HT-29 (cell line): Measurements from ENCODE around the gene NUDT22. TPM values are rescaled to one million over a fixed set of nuclear protein-coding genes. Genes with fewer than 3 reads are reported as not detected.

Source experiments
- DNase-seq: peaks from one replicate; pipeline ENCODE4 v3.0.0-alpha.2; 2015; ENCODE audit warnings: low spot score
- total RNA-seq: library from RNA; depleted of rRNA; stranded (reverse); fragments of >200 nt; shearing (Covaris generic); gene quantifications from 2 replicates; pipeline ENCODE4 v1.2.3, GENCODE V29; 2014

NUDT22 gene
- total RNA-seq, 1 experiment from 2014 or later, result 226 TPM

DNA sequence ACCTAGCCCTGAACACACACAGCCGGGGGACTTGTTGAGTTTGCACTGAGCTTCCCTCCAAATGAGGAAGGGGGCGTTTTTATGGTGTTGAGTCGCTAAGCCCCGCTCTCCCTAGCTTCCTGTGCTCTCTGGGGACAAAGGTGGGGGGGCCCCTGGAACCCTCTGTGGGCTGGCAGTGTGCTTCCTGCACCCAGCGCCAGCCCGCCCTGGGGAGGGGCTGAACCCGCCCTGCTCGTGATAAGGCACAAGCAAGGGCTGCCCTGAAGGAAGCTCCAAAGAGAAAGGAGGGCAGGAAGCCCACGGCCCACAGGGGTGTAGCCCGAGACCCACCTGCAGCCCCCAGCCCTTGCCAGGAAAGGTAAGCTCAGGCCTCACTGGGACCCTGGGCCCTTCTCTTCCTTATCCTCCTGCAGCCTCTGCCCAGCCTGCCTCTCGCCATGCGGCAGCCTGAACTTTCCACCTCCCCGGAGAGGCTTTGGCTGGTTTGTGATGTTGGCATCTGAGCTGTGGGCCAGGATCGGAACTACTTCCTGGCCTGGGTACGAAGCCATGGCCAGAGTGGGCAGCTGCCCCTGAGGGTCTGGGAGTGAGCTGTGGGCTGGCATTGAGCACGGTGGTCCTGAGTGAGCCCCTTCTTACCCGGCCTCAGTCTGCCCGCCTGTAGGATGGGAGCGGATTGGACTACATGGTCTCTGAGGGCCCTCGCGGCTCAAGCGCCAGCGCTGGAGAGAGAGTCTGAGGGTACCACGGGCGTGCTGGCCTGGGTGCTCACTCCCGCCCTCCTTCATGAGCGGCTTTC is 19.4 kb upstream of the NUDT22 start, which contains the start of gene FERMT3:
FERMT3 (plus strand) TSS at position 265 of the 799 bp plus-strand sequence. CDS start 644 bp downstream, outside the sequence.
- peak; percentile 41 for DNase-seq

DNA sequence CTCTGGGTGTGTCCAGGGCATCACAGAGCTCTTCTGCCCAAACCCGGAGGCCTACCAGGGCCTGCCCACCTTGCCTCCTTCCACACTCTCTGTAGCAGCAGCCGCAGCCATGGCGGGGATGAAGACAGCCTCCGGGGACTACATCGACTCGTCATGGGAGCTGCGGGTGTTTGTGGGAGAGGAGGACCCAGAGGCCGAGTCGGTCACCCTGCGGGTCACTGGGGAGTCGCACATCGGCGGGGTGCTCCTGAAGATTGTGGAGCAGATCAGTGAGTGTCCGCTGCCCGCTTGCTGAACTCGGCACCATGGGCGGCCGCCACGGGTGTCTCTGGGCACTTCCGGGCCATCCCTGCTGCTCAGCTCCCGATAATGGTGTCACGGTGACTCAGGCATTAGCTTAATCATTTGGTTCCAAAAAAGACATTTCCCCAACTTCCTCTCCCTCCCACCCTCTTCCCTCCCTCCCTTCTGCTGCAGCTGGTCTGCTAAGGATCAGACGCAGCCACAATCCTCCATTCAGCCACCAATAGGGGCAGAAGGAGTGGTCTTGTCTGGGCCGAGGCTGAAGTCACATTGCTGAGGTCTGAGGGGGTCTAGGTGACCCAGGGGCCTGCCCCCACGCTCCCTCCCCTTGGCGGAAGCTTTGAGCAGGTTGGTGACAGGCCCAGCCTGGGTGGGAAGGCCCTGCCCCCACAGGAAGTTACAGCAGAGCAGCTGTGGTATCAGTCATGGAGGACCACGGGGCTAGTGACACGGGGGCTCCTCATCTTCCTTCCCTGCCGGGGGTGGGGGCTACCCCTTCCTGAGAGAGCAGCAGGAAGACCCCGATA is 18.6 kb upstream of the NUDT22 start:
- DNase-seq, result no peak

DNA sequence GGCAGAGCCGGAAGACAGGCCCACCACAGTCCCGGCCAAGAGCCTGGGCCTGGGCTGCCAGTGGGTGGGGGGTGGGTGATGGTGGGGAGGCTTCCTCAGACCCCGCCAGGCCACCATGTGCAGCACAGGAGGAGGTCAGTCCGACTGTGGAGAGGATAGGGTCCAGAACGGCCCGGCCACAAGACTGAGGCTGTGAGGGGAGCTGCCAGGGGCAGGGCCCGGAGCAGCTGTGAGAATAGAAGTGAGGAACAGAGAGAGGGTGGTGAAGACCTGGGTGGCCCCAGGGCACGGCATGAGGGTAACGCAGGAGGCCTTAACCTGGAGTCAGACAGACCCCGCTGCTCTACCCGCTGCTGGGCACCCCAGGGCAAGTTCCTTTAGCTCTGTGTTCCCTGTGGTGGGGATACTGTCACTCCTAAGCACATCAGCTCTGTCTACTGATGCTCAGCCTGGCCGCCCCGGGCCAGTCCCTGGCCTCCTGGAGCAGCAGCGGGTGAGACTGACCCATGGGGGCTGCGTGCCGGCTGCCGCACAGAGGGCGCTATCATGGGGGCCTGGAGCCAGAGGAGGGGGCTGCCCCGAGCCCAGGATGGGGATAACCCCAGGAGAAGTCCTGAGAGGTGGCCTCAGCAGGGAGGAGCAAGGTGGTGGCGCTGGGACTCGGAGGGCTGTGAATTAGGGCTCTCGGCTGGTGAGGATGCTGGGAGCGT is 17.8 kb upstream of the NUDT22 start:
- no peak for DNase-seq

DNA sequence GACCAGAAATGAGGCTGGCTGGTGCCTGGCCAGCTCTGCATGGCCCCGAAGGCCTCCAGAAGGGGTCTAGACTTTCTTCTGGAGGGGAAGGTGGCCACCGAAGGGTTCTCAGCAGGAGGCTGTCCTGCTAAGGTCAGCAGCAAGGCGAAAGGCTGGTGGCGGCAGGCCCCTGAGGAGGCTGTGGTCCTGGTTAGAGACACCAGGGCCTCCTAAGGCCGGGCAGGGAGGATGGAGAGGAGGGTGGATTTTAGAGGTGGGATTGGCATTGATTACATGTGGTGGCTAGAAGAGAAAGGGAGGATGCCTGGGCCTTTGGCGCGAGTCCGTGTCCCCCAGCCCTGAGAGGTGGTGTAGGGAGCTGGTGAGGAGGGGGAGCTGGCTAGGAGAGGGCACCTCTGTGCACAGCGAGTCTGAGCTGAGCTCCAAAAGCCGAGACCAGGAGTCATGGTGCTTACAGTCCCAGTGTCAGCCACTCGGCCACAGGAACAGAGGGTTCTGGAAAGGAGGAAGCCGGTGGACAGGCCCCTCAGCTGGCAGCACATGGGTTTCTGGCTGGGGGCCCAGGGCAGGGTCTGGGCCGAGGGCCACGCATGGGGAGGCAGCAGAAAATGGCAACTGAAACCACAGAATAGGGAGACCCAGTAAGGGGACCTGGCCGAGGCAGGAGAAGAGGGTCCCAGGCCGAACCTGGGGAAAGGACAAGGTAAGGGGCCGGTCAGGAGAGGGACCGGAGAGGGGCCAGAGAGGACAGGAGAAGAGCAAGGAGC is 17.1 kb upstream of the NUDT22 start:
- no peak for DNase-seq

DNA sequence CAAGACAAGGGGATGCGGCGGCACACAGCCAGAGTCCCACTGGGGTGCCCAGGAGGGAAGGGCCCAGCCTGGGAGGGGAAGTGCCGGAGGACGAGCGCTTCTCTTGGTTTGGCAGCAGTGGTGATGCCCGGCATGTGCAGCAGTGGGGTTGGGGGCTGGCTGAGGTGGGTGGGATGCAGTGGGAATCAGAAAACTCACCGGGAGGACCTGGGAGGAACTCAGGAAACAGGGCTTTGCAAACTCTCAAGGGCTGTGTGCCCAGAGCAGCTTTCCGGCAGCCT is 16.6 kb upstream of the NUDT22 start:
- no peak for DNase-seq

DNA sequence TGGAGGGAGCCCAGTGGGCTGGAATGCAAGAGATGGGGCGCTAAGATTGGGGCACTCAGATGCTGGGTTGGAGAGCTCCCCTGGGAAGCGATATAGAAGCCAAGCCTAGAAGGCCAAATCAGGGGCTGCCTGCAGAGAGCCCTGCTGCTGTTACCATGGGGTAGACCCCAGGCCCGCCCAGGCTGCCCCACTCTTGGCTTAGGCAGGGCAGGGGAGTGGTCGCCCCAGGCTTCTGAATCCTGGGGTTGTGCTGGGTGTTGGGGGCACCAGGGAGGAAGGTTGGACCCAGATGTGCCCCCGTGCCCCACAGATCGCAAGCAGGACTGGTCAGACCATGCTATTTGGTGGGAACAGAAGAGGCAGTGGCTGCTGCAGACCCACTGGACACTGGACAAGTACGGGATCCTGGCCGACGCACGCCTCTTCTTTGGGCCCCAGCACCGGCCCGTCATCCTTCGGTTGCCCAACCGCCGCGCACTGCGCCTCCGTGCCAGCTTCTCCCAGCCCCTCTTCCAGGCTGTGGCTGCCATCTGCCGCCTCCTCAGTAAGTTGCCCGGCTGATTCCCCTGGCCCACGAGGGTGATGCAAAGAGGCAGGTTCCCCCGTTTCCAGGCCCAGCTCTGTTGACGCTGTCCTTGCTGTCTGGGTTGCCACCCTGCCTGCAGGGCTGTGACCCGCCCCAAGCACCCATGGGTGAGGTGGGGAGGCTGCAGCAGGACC is 15.6 kb upstream of the NUDT22 start:
- no peak for DNase-seq

DNA sequence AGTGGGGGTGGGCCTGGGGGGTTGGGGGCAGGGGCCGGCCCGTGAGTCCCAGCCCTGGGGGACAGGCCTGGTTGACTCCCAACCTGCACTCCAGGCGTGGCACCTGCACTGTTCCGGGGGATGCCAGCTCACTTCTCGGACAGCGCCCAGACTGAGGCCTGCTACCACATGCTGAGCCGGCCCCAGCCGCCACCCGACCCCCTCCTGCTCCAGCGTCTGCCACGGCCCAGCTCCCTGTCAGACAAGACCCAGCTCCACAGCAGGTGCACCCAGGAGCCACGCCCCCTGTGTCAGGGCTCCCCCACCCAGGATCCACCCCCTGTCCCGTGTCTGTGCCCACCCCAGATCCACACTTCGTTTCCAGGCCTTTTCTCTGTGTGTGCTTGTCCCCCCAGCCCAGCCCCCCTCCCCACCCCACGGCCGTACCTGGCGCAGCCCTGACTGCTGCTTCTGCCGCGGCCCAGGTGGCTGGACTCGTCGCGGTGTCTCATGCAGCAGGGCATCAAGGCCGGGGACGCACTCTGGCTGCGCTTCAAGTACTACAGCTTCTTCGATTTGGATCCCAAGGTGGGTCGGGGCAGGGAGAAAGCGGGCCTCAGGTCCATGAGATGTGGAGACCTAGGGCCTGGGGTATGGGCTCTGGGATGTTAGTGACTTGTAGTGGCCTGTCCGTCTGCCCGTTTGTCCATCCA is 14.7 kb upstream of the NUDT22 start:
- DNase-seq, result no peak

DNA sequence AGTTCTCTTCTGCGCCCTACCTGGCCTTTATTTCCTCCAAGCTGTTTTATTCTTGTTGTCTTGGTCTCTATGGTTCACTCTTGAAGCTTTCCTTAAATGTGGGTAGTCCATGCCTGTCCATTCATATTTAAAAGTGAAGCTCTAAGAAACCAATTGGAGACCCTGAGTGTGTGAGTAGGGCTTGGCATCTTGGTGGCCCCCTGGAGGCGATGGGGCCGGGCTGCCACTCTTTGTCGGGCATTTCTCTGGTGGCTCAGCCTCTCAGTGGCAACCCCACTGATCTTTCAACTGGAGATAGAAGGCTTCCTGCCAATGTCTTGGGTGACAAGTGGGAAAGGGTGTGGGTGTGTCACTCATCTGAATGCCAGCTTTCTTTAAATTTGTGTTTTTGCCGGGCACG is 9.2 kb upstream of the NUDT22 start:
- DNase-seq, result no peak

DNA sequence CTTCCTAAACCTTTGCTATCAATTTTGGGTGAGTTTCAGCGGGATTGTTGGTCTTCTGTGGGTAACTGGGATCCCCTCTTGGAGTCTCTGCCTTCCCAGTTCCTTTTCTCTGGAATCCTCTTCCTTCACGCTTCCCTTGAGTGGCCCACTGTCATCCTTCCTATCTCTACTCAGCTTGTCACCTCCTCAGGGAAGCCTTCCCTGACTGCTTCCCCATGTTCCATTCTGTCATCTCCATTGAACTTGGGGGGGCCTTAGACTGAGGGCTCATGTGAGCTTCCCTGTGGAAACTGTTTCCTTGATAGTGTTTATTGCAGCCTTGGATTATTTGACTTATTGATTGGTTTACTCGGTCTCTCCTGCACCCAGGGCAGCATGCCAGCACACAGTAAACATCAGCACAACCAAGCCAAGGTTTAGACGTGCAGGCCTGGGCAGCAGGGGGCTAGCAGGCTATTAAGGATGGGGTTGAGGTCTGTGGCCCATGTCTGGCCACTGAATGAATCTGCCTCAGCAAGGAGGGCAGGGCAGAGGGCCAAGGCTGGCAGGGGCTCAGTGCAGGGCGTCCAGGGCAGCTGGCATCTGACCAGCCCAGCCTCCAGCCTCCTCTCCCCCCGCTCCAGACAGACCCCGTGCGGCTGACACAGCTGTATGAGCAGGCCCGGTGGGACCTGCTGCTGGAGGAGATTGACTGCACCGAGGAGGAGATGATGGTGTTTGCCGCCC is 7.3 kb upstream of the NUDT22 start:
- DNase-seq, result no peak

DNA sequence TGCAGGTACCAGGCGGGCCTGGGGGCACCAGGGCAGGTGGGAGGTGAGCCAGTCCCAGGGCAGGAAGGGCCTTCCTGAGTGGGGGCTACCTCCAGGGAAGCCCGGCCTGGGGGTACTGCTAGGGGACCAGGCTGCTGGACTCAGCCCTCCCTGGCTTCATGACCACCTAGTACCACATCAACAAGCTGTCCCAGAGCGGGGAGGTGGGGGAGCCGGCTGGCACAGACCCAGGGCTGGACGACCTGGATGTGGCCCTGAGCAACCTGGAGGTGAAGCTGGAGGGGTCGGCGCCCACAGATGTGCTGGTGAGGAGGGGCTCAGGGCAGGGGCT is 6.8 kb upstream of the NUDT22 start:
- DNase-seq, result no peak

DNA sequence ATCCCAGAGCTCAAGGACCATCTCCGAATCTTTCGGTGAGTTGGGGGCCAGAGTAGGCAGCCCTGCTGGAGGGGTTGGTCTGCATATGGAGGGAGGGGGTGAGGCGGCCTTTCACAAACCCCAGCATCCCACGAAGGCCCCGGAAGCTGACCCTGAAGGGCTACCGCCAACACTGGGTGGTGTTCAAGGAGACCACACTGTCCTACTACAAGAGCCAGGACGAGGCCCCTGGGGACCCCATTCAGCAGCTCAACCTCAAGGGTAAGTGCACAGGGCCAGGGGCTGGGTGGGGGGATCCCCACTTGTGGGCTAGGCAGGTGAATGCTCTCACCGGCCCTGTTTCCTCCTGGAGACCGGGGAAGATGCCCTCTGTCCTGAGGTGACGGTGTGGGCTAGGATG is 6.3 kb upstream of the NUDT22 start:
- DNase-seq, result no peak

DNA sequence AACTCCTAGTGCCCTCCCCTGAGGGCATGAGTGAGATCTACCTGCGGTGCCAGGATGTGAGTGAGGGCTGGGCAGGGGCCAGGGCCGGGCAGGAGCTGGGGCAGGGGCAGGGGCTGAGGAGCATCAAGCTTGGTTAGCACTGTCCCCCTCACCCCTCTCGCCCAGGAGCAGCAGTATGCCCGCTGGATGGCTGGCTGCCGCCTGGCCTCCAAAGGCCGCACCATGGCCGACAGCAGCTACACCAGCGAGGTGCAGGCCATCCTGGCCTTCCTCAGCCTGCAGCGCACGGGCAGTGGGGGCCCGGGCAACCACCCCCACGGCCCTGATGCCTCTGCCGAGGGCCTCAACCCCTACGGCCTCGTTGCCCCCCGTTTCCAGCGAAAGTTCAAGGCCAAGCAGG is 5.8 kb upstream of the NUDT22 start:
- DNase-seq, result no peak

DNA sequence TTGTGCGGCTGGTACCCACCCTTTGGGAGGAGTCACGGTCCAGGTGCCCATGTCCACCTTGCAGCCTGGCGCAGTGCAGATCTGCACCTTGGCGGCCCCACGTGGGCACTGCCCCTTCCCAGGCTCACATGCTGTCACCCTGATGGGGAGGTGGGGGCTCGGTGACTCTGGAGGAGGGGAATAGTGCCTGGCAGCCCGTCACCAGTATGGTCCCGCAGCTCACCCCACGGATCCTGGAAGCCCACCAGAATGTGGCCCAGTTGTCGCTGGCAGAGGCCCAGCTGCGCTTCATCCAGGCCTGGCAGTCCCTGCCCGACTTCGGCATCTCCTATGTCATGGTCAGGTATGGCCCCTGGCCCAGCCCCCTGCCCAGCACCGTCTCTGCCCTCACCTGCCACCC is 5.3 kb upstream of the NUDT22 start:
- no peak for DNase-seq

DNA sequence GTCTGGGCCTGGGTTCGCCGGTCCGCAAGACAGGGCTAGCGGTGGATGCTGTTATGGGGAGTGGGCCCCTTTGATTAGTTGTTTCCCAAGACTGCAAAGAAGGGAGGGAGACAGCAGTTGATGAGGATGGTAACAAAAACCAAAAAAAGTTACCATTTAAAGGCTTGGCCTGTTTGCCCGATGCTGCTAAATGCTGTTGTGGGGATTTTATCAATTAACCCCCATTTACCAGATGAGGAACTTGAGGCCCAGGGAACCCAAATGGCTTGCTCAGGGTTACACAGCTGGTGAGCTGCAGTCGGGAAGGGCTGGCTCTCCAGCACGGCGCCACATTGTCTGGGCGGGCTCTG is 3.4 kb upstream of the NUDT22 start:
- DNase-seq, result no peak

DNA sequence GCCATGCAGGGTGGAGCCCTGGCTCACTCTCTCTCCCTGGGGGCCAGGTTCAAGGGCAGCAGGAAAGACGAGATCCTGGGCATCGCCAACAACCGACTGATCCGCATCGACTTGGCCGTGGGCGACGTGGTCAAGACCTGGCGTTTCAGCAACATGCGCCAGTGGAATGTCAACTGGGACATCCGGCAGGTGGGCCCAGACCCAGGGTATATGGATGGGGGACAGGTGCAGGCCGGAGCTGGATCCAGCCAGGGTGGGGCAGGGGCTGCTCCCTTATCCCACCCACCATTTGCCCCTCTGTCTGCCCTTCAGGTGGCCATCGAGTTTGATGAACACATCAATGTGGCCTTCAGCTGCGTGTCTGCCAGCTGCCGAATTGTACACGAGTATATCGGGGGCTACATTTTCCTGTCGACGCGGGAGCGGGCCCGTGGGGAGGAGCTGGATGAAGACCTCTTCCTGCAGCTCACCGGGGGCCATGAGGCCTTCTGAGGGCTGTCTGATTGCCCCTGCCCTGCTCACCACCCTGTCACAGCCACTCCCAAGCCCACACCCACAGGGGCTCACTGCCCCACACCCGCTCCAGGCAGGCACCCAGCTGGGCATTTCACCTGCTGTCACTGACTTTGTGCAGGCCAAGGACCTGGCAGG is 2.9 kb upstream of the NUDT22 start:
- no peak for DNase-seq

DNA sequence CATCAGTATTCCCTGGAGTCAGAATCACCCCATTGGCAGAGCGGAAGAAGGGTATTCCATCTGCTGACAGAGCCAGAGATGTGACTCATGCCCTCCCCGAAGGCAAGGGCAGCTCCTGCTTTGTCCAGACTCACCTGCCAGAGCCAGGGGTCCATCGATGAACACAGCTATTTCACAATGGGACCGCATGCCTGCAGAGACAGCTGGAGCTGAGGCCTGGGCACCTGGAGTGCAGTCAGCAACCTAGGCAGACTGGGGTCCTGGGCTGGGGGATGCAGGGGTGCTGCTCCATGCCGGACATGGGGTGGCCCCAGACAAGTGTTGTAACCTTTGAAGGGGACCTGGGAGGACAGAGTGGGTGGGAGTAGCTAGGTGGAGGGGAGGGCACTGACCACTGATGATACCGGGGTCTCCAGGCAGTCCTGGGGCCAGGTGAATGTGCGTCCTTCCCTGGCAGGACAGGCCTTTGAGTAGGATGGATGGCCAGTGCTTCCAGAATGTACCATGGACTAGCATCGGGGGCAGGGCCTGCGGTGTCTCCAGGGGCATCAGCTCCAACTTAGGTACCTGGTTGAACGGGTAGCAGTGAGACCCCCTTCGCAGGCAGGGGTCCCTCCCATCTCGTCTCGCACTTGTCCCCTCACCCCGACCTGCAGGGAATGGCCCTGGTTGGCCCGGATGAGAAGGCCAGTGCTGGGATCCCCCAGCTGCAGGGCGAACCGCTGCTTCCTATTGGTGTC is 1.8 kb upstream of the NUDT22 start:
- no peak for DNase-seq

DNA sequence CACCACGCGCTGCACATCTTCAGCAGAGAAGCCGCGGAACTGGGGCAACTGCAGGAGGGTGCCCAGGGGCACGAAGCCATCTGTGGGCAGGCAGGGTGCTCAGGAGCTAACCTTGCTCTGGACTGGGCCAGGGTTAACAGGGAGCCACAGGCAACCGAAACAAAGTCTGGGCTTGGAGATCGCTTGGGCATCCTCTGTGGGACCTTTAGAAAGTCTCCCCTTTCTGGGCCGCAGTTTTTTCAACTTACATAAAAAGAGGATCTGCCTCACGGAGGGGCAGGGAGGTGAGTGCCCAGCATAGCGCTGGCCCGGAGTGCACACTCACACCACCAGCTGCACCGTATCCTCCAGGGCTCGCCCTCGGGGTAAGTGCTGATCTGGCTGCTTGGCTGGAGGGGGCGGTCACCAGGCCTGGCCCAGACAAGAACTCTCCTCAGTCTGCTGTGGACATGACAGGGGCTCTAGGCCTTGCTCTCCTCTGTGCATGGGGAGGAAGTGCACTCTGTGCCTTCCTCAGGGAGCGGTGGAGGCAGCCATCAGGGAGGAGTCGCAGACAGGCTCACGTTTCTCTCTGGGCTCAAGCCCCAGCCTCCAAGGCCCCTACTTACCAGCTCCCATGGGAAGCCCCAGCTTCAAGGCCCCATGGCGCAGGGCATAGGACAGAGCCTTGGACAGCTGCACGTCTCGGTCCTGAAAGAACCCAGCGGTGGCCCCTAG is 1.0 kb upstream of the NUDT22 start:
- DNase-seq, result no peak

DNA sequence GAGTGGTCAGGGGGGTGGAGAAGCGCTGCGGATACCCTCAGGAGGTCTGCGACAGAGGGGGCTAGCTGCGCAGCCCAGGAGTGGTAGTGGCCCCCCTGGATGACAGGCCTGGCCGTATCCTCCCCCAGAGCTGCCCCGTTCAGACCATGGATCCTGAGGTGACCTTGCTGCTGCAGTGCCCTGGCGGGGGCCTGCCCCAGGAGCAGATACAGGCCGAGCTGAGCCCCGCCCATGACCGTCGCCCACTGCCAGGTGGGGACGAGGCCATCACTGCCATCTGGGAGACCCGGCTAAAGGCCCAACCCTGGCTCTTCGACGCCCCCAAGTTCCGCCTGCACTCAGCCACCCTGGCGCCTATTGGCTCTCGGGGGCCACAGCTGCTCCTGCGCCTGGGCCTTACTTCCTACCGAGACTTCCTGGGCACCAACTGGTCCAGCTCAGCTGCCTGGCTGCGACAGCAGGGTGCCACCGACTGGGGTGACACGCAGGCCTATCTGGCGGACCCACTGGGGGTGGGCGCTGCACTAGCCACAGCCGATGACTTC is 505 bp downstream of the NUDT22 start:
- peak; percentile 59 for DNase-seq
